A549 (cell line): ENCODE measurements around the gene POLR1B. TPM values are rescaled to one million over a fixed set of nuclear protein-coding genes. Genes with fewer than 3 reads are reported as not detected.

Source experiments
- ATAC-seq, 2 experiments: fragments of 200-7000 bp in 1 of 2; fragments of >200 bp in 1 of 2; cut with Nextera tagmentation in 1 of 2; cut with Tn5 transposase in 1 of 2; 3 replicates each; pipeline versions ENCODE4 v1.8.0 to v1.9.1; 2018 to 2020; ENCODE audit warnings: mild to moderate bottlenecking in 1 of 2, moderate library complexity in 1 of 2
- CTCF ChIA-PET: fragments of 300-600 bp; sonication (Branson Sonifier 250); formaldehyde crosslinking; extraction: SDS; loops from one replicate; lab custom pipeline; 2021; ENCODE audit warnings: antibody characterized with exemption, inconsistent platforms; lab: Yijun Ruan, JAX
- POLR2A ChIA-PET: fragments of 350-600 bp; formaldehyde crosslinking; extraction: SDS; loops from one replicate; lab custom pipeline; 2021; ENCODE audit warnings: antibody characterized with exemption, inconsistent platforms; lab: Yijun Ruan, JAX
- DNase-seq, 2 experiments: peaks; one replicate each; pipeline versions ENCODE4 v3.0.0 to v3.0.0-alpha.2; 2011 to 2016; ENCODE audit warnings: low read depth in 1 of 2, low spot score in 1 of 2
- FAIRE-seq: peaks from 2 replicates; lab custom pipeline; 2011; peaks lifted over from hg19 to GRCh38; lab: Jason Lieb, UNC
- H3K27ac ChIP-seq, 2 experiments: fragments of >200 bp; sonication (Bioruptor Twin); formaldehyde crosslinking; 3 replicates each; pipeline ENCODE4 v1.5.1; 2016 to 2017
- H3K4me1 ChIP-seq: fragments of >200 bp; sonication (Bioruptor Twin); formaldehyde crosslinking; 3 replicates; pipeline ENCODE4 v1.6.1; 2016
- H3K4me2 ChIP-seq: fragments of >200 bp; sonication (Bioruptor Twin); formaldehyde crosslinking; 3 replicates; pipeline ENCODE4 v1.6.1; 2016
- H3K4me3 ChIP-seq: fragments of >200 bp; sonication (Bioruptor Twin); formaldehyde crosslinking; 3 replicates; pipeline ENCODE4 v1.5.1; 2016
- H3K9me3 ChIP-seq: fragments of >200 bp; sonication (Bioruptor Twin); formaldehyde crosslinking; 3 replicates; pipeline ENCODE4 v1.6.1; 2016
- BCL3 ChIP-seq: fragments of >200 bp; sonication (Bioruptor Twin); formaldehyde crosslinking; IDR thresholded peaks from 3 replicates; pipeline ENCODE4 v1.6.1; 2016
- BHLHE40 ChIP-seq: IDR thresholded peaks from 2 replicates; pipeline ENCODE4 v1.6.1; 2012; ENCODE audit warnings: low read depth, low read length, inconsistent platforms
- EHMT2 ChIP-seq: fragments of 200-600 bp; sonication (generic); IDR thresholded peaks from 2 replicates; pipeline ENCODE4 v1.6.1; 2016; ENCODE audit warnings: antibody characterized with exemption, low read depth, mild to moderate bottlenecking, moderate library complexity
- ELK1 ChIP-seq: fragments of 150-350 bp; IDR thresholded peaks from 2 replicates; pipeline ENCODE4 v1.6.1; 2014; ENCODE audit warnings: low read depth, mild to moderate bottlenecking, low read length
- EP300 ChIP-seq, 2 experiments: fragments of >200 bp; sonication (Bioruptor Twin); formaldehyde crosslinking; IDR thresholded peaks; 2 replicates in 1 of 2; 3 replicates in 1 of 2; pipeline ENCODE4 v1.6.1; 2016 to 2017
- FOSB ChIP-seq: fragments of 250-450 bp; sonication (Bioruptor Pico); IDR thresholded peaks from 2 replicates; pipeline ENCODE4 v1.5.0; 2020; ENCODE audit warnings: mild to moderate bottlenecking, moderate library complexity
- FOXS1 ChIP-seq: fragments of 250-450 bp; sonication (Bioruptor Pico); IDR thresholded peaks from 2 replicates; pipeline ENCODE4 v1.5.0; 2020; ENCODE audit warnings: mild to moderate bottlenecking, moderate library complexity
- GATA3 ChIP-seq: IDR thresholded peaks from 2 replicates; pipeline ENCODE4 v1.6.1; 2012; ENCODE audit warnings: borderline replicate concordance
- HOXB13 ChIP-seq: fragments of 250-450 bp; sonication (Bioruptor Pico); IDR thresholded peaks from 2 replicates; pipeline ENCODE4 v1.5.0; 2020; ENCODE audit warnings: low read depth, mild to moderate bottlenecking, moderate library complexity
- JUNB ChIP-seq: fragments of >200 bp; sonication (Bioruptor Twin); formaldehyde crosslinking; IDR thresholded peaks from 2 replicates; pipeline ENCODE4 v1.6.1; 2016
- KDM1A ChIP-seq: fragments of 200-600 bp; sonication (generic); IDR thresholded peaks from 2 replicates; pipeline ENCODE4 v1.6.1; 2016; ENCODE audit warnings: low read depth, mild to moderate bottlenecking
- MAFK ChIP-seq: fragments of 450-650 bp; IDR thresholded peaks from 2 replicates; pipeline ENCODE4 v1.6.1; 2014; ENCODE audit not compliant: partially characterized antibody
- MAZ ChIP-seq: fragments of 150-350 bp; IDR thresholded peaks from 2 replicates; pipeline ENCODE4 v1.6.1; 2014; ENCODE audit warnings: antibody characterized with exemption, low read depth, low read length, borderline replicate concordance
- NPAS2 ChIP-seq: fragments of 250-450 bp; sonication (Bioruptor Pico); IDR thresholded peaks from 2 replicates; pipeline ENCODE4 v1.8.0; 2022; ENCODE audit warnings: mild to moderate bottlenecking, moderate library complexity, borderline replicate concordance
- PHF8 ChIP-seq: fragments of 200-600 bp; sonication (generic); IDR thresholded peaks from 2 replicates; pipeline ENCODE4 v1.6.1; 2016; ENCODE audit warnings: low read depth, mild to moderate bottlenecking, antibody characterized with exemption, moderate library complexity, borderline replicate concordance
- POLR2A ChIP-seq: IDR thresholded peaks from 2 replicates; pipeline ENCODE4 v1.6.1; 2012; ENCODE audit warnings: mild to moderate bottlenecking, low read length
- RARB ChIP-seq: fragments of 250-450 bp; sonication (Bioruptor Pico); IDR thresholded peaks from 2 replicates; pipeline ENCODE4 v1.8.0; 2021; ENCODE audit warnings: mild to moderate bottlenecking, moderate library complexity
- RFX5 ChIP-seq: fragments of 450-650 bp; IDR thresholded peaks from 2 replicates; pipeline ENCODE4 v1.7.1; 2014; ENCODE audit warnings: antibody characterized with exemption, mild to moderate bottlenecking, moderate library complexity
- SREBF2 ChIP-seq: fragments of 450-650 bp; IDR thresholded peaks from 2 replicates; pipeline ENCODE4 v1.6.1; 2014; ENCODE audit warnings: mild to moderate bottlenecking, moderate library complexity
- ZFP36 ChIP-seq: fragments of 450-650 bp; IDR thresholded peaks from 2 replicates; pipeline ENCODE4 v1.6.1; 2014; ENCODE audit warnings: borderline replicate concordance; ENCODE audit not compliant: partially characterized antibody
- ZNF302 ChIP-seq: fragments of 250-450 bp; sonication (Bioruptor Pico); IDR thresholded peaks from 2 replicates; pipeline ENCODE4 v1.9.0; 2021; ENCODE audit warnings: inconsistent platforms, mild to moderate bottlenecking, moderate library complexity
- ZSCAN20 ChIP-seq: fragments of 250-450 bp; sonication (Bioruptor Pico); IDR thresholded peaks from 2 replicates; pipeline ENCODE4 v1.8.0; 2022; ENCODE audit warnings: mild to moderate bottlenecking, moderate library complexity
- WGBS: methylation state at CpG from one replicate; pipeline ENCODE4 v1.1.6; 2017; ENCODE audit errors: missing lambda C conversion rate; 5-methylcytosine and 5-hydroxymethylcytosine counted together
- polyA plus RNA-seq, 4 experiments: library from polyadenylated mRNA; depleted of rRNA in 3 of 4; stranded (reverse); fragments of >200 nt; fragmentation: RNase III in 1 of 4; extraction: RNeasy Plus Mini Kit Qiagen cat#74134 plus additional on column Dnase treatment in 1 of 4; gene quantifications; 2 replicates in 3 of 4; 3 replicates in 1 of 4; pipeline ENCODE4 v1.2.3, GENCODE V29; 2011 to 2017

The POLR1B gene
- polyA plus RNA-seq, 2 of the 4 experiments (the other 2 are of a cell fraction): 18.9 to 41.2 TPM

GRCh38 chr2:112540906-112541305, 1.4 kb upstream of the POLR1B start:
- ChIA-PET CTCF (interaction anchor here (1.3 kb wide), 1 partner anchor 60 kb away, joined by 6 read pairs; no protein-coding TSS in a partner anchor), POLR2A (interaction anchor here (0.7 kb wide), 1 partner anchor 643 kb away, joined by 4 read pairs; no protein-coding TSS in a partner anchor)
- 60% methylated on average over 2 of the region's 2 CpGs for WGBS
- H3K4me3 ChIP-seq: no peak overlapping the region
- no peak for TF ChIP-seq PHF8
- TF ChIP-seq, all 56 proteins: peak for 0
- FAIRE-seq (no peak), ATAC-seq (no peak), DNase-seq (no peak)
- H3K9me3 ChIP-seq: no peaks in the 10 kb centered on the region
- H3K27ac ChIP-seq: peak overlapping the region in 1 of 2 experiments; percentile 96; a peak in 4 of 6 replicates
- peak overlapping the region; percentile 82 for H3K4me2 ChIP-seq
- H3K4me1 ChIP-seq: peaks cover 23% of the 10 kb centered on the region; the same call in 2 of the 3 replicates

GRCh38 chr2:112541315-112542122, 746 bp upstream of the POLR1B start:
- TF ChIP-seq FOSB (CRISPR knock-in tag) (0 out of 2 replicates have a peak, but pooled peaks have one; percentile 57), SREBF2 (no peak), ELK1 (no peak), ZFP36 (no peak), POLR2A (peak; percentile 52), BCL3 (0 out of 3 replicates have a peak, but pooled peaks have one; percentile 21), ZNF302 (CRISPR knock-in tag) (no peak), MAFK (no peak), FOXS1 (CRISPR knock-in tag) (peak; percentile 22; the same call in 1 of the 2 replicates), BHLHE40 (no peak), NPAS2 (CRISPR knock-in tag) (no peak), EP300 (IDR thresholded peaks at IDR 0.05) (no peak), PHF8 (peak; percentile 32; the same call in 1 of the 2 replicates), JUNB (no peak), HOXB13 (peak; percentile 64; the same call in 1 of the 2 replicates), RARB (CRISPR knock-in tag) (no peak), KDM1A (no peak), ZSCAN20 (CRISPR knock-in tag) (no peak), EHMT2 (no peak), GATA3 (peak; percentile 57), MAZ (no peak), RFX5 (no peak)
- ATAC-seq: peak; percentile 89 to 90
- Histone ChIP-seq H3K27ac (peak overlapping the region; percentile 85 to 96), H3K4me3 (peak overlapping the region; percentile 96), H3K9me3 (no peaks in the 10 kb centered on the region), H3K4me2 (peak overlapping the region; percentile 82), H3K4me1 (peaks cover 23% of the 10 kb centered on the region; the same call in 2 of the 3 replicates)
- DNase-seq: peak; percentile 69 to 79
- no peak for FAIRE-seq
- WGBS: 24% methylated on average over 31 of the region's 34 CpGs
- CTCF ChIA-PET: interaction anchor here (1.3 kb wide), 1 partner anchor 61 kb away, joined by 6 read pairs; no protein-coding TSS in a partner anchor
- POLR2A ChIA-PET: no interaction called here
